K562 (cell line): ENCODE data around the gene VWA8. TPM values are rescaled to one million over a fixed set of nuclear protein-coding genes. Genes with fewer than 3 reads are reported as not detected.
A peak's percentile ranks its signal among the peaks of the same experiment; 100 is the strongest.

Experiments
- ATAC-seq: fragments of 200-7000 bp; cut with Tn5 transposase; 3 replicates; pipeline ENCODE4 v1.9.1; 2020; ENCODE audit warnings: moderate library complexity
- BruUV-seq: library from RNA; stranded (reverse); fragments of 400-500 nt; replicated peaks from 2 replicates; lab custom pipeline; 2021; lab: Mats Ljungman, UMichigan
- CTCF ChIA-PET: fragments of 300-600 bp; formaldehyde crosslinking; extraction: SDS; loops from one replicate; lab custom pipeline; 2021; ENCODE audit warnings: low intra/inter-chr PET ratio; lab: Yijun Ruan, JAX
- POLR2A ChIA-PET: fragments of 300-600, 350-650 bp; sonication (Branson Sonifier 250); formaldehyde crosslinking; extraction: SDS; loops from one replicate; lab custom pipeline; 2021; ENCODE audit warnings: antibody characterized with exemption, inconsistent platforms; lab: Yijun Ruan, JAX
- DNase-seq, 4 experiments: peaks; one replicate each; pipeline versions ENCODE4 v3.0.0 to v3.0.0-alpha.2; 2011 to 2018; ENCODE audit warnings: low spot score in 3 of 4, mixed read lengths in 3 of 4; ENCODE audit errors: extremely low read depth in 1 of 4
- FAIRE-seq: peaks from 2 replicates; lab custom pipeline; 2011; peaks lifted over from hg19 to GRCh38; lab: Jason Lieb, UNC
- H2AFZ ChIP-seq: 2 replicates; pipeline ENCODE4 v1.6.0; 2011; ENCODE audit warnings: low read depth, low read length, control low read depth, inconsistent platforms
- H3K27ac ChIP-seq: fragments of 200-600 bp; 3 replicates; pipeline ENCODE4 v1.8.0; 2011; ENCODE audit warnings: low read depth, mild to moderate bottlenecking, control low read depth, inconsistent platforms, low read length, moderate library complexity, mixed read lengths; ENCODE audit errors: extremely low read depth
- H3K27me3 ChIP-seq, 2 experiments: fragments of 300-600 bp in 1 of 2; 2 replicates in 1 of 2; 3 replicates in 1 of 2; pipeline versions ENCODE4 v1.6.0 to v1.8.0; 2011; ENCODE audit warnings: inconsistent platforms in 2 of 2, low read length in 2 of 2, mild to moderate bottlenecking in 1 of 2, mixed read lengths in 1 of 2, moderate library complexity in 1 of 2; ENCODE audit not compliant: control insufficient read depth in 2 of 2, insufficient read depth in 2 of 2
- H3K36me3 ChIP-seq: fragments of 300-600 bp; 3 replicates; pipeline ENCODE4 v1.8.0; 2011; ENCODE audit warnings: mild to moderate bottlenecking, low read length, inconsistent platforms; ENCODE audit not compliant: control insufficient read depth, insufficient read depth
- H3K4me1 ChIP-seq, 2 experiments: fragments of 200-600 bp in 1 of 2; replicated peaks in 1 of 2; 2 replicates in 1 of 2; 3 replicates in 1 of 2; pipeline versions ENCODE4 v1.5.1 to v1.8.0; 2011; ENCODE audit warnings: inconsistent platforms in 2 of 2, low read length in 2 of 2, mild to moderate bottlenecking in 1 of 2, mixed read lengths in 1 of 2, moderate library complexity in 1 of 2; ENCODE audit not compliant: control insufficient read depth in 2 of 2, insufficient read depth in 2 of 2
- H3K4me2 ChIP-seq: 2 replicates; pipeline ENCODE4 v1.6.1; 2011; ENCODE audit warnings: low read length, control low read depth, inconsistent platforms, mixed read lengths; ENCODE audit not compliant: insufficient read depth
- H3K4me3 ChIP-seq: fragments of 200-600 bp; sonication (generic), shearing (Covaris generic); 2 replicates; pipeline ENCODE4 v1.5.1; 2016; ENCODE audit warnings: control low read depth, inconsistent platforms
- H3K79me2 ChIP-seq: fragments of 200-600 bp; 3 replicates; pipeline ENCODE4 v1.8.0; 2011; ENCODE audit warnings: low read length, inconsistent platforms; ENCODE audit not compliant: control insufficient read depth, insufficient read depth
- H3K9ac ChIP-seq, 2 experiments: 2 replicates each; pipeline versions ENCODE4 v1.6.0 to v1.6.1; 2011; ENCODE audit warnings: low read depth in 2 of 2, low read length in 2 of 2, control low read depth in 1 of 2, inconsistent platforms in 1 of 2, mild to moderate bottlenecking in 1 of 2, mixed read lengths in 1 of 2; ENCODE audit not compliant: insufficient read depth in 1 of 2
- H3K9me1 ChIP-seq: one replicate; pipeline ENCODE4 v1.6.0; 2011; ENCODE audit warnings: inconsistent platforms, mild to moderate bottlenecking, low read length, moderate library complexity; ENCODE audit not compliant: control insufficient read depth, insufficient read depth
- H3K9me3 ChIP-seq: replicated peaks from 2 replicates; pipeline ENCODE4 v1.5.1; 2011; ENCODE audit warnings: low read depth, low read length, inconsistent platforms; ENCODE audit not compliant: control insufficient read depth, insufficient read depth
- H4K20me1 ChIP-seq: replicated peaks from 2 replicates; pipeline ENCODE4 v1.6.1; 2011; ENCODE audit warnings: low read length, inconsistent platforms, mixed read lengths; ENCODE audit not compliant: control insufficient read depth, insufficient read depth
- ARID3B ChIP-seq: fragments of 250-450 bp; sonication (Bioruptor Pico); IDR thresholded peaks from 2 replicates; pipeline ENCODE4 v1.4.0; 2020; ENCODE audit warnings: borderline replicate concordance
- CTCF ChIP-seq, 3 experiments: IDR thresholded peaks in 2 of 3; conservative IDR thresholded peaks in 1 of 3; 2 replicates each; pipeline ENCODE4 v1.5.1; 2011 to 2012; ENCODE audit warnings: low read length in 3 of 3, mild to moderate bottlenecking in 3 of 3, control low read depth in 2 of 3, improper control_type of control experiment in 1 of 3, inconsistent platforms in 1 of 3, low read depth in 1 of 3, mixed read lengths in 1 of 3, moderate library complexity in 1 of 3; ENCODE audit not compliant: insufficient read depth in 2 of 3
- E2F3 ChIP-seq: fragments of 250-450 bp; sonication (Bioruptor Pico); IDR thresholded peaks from 2 replicates; pipeline ENCODE4 v1.4.0; 2020; ENCODE audit warnings: mild to moderate bottlenecking
- ELK1 ChIP-seq: sonication (generic); formaldehyde crosslinking; IDR thresholded peaks from 2 replicates; pipeline ENCODE4 v1.8.1; 2022; ENCODE audit warnings: missing genetic modification reagents
- JUND ChIP-seq, 2 experiments: IDR thresholded peaks; 2 replicates in 1 of 2; 3 replicates in 1 of 2; pipeline ENCODE4 v1.6.1; 2011; ENCODE audit warnings: borderline replicate concordance in 2 of 2, low read depth in 2 of 2, low read length in 2 of 2, improper control_type of control experiment in 1 of 2, missing biosample characterization in 1 of 2, missing genetic modification characterization in 1 of 2, missing genetic modification reagents in 1 of 2
- MAFK ChIP-seq: IDR thresholded peaks from 2 replicates; pipeline ENCODE4 v1.6.1; 2011; ENCODE audit warnings: low read length, improper control_type of control experiment
- NELFE ChIP-seq: IDR thresholded peaks from 2 replicates; pipeline ENCODE4 v1.6.1; 2011; ENCODE audit warnings: mild to moderate bottlenecking; ENCODE audit not compliant: insufficient read depth, insufficient read length
- NFIC ChIP-seq: fragments of 450-650 bp; IDR thresholded peaks from 2 replicates; pipeline ENCODE4 v1.6.1; 2017; ENCODE audit warnings: mild to moderate bottlenecking, inconsistent platforms
- RBM39 ChIP-seq: fragments of 200-400 bp; formaldehyde crosslinking; optimal IDR thresholded peaks from 2 replicates; pipeline ENCODE3; 2018; ENCODE audit warnings: low read depth, low read length
- SOX6 ChIP-seq: fragments of 450-650 bp; IDR thresholded peaks from 2 replicates; pipeline ENCODE4 v1.6.1; 2014; ENCODE audit warnings: mild to moderate bottlenecking
- ZBTB5 ChIP-seq: fragments of 450-650 bp; IDR thresholded peaks from 2 replicates; pipeline ENCODE4 v1.6.1; 2017; ENCODE audit warnings: antibody characterized with exemption
- ZBTB7A ChIP-seq: IDR thresholded peaks from 2 replicates; pipeline ENCODE4 v1.6.1; 2011; ENCODE audit warnings: low read depth, mild to moderate bottlenecking, low read length, moderate library complexity, borderline replicate concordance; ENCODE audit not compliant: control insufficient read depth
- ZNF408 ChIP-seq: fragments of 250-450 bp; sonication (Bioruptor Pico); IDR thresholded peaks from 2 replicates; pipeline ENCODE4 v1.4.0; 2020; ENCODE audit warnings: low read depth, mild to moderate bottlenecking, moderate library complexity
- ZNF586 ChIP-seq: fragments of 450-650 bp; formaldehyde crosslinking; conservative IDR thresholded peaks from 2 replicates; pipeline ENCODE4 v1.4.0; 2020; ENCODE audit warnings: mild to moderate bottlenecking, moderate library complexity
- WGBS: fragments of 100-300 bp; shearing (Covaris generic); methylation state at CpG from one replicate; pipeline ENCODE4 v1.1.6; 2016; ENCODE audit warnings: low coverage, mixed read lengths; ENCODE audit not compliant: insufficient coverage; ENCODE audit errors: missing lambda C conversion rate; 5-methylcytosine and 5-hydroxymethylcytosine counted together
- in situ Hi-C: fragments of 300-500 bp; cut with MboI; formaldehyde crosslinking; loops from 4 replicates; pipeline ENCODE4 v1.15.0; 2018; ENCODE audit warnings: inconsistent platforms, mixed read lengths
- intact Hi-C: fragments of 100-400 bp; cut with micrococcal nuclease; formaldehyde crosslinking; loops from 2 replicates; pipeline ENCODE4 v1.14.2; 2022
- polyA plus RNA-seq, 8 experiments: library from polyadenylated mRNA; depleted of rRNA in 4 of 8; stranded (reverse) in 5 of 8; unstranded in 3 of 8; fragments of >200 nt; fragmentation: Nextera tagmentation in 2 of 8; fragmentation: Illumina TruSeq in 1 of 8; extraction: Ambion mirVana in 2 of 8; extraction: Trizol in 1 of 8; gene quantifications; 2 replicates each; pipeline versions ENCODE4 v1.2.1 to v1.2.3, GENCODE V29; 2011 to 2014; ENCODE audit warnings: inconsistent platforms in 1 of 8, missing spikeins in 1 of 8
- total RNA-seq, 7 experiments: library from RNA; depleted of rRNA in 6 of 7; stranded (reverse); fragments of >200 nt in 6 of 7; fragmentation: Illumina TruSeq in 2 of 7; extraction: Trizol in 2 of 7; gene quantifications; 2 replicates each; pipeline versions ENCODE4 v1.2.1 to v1.2.3, GENCODE V29; 2011 to 2021; ENCODE audit warnings: low replicate concordance in 1 of 7

The VWA8 gene
- total and polyA plus RNA-seq, 9 of the 15 experiments (the other 6 are each of a cell fraction or from before 2014, with no cell fraction given), result 2.1 to 18.5 (median 13.3) TPM

- TF ChIP-seq CTCF (IDR thresholded peaks at IDR 0.05 in 2 of 3, conservative IDR thresholded peaks at IDR 0.05 in 1 of 3; ENCODE audit: insufficient read depth in 2 of 3, low read depth in 1 of 3, low read length in 3 of 3) (0 out of 6 replicates have a peak, but pooled peaks of 1 of the 3 experiments have one; percentile 8), NFIC (peak; percentile 60), MAFK (no peak), ELK1 (CRISPR knock-in tag) (no peak)
Observed at GRCh38 chr13:41658057-41658661, 302.8 kb downstream of the VWA8 start (continued).

- in situ Hi-C loops, result no loop called here
- intact Hi-C loops, result no loop called here
- FAIRE-seq, result no peak
- no peaks in the 10 kb centered on the region for H3K27me3 ChIP-seq
- H2AFZ ChIP-seq, result no peak overlapping the region
- no peak for ATAC-seq
- WGBS, result 95% methylated on average over 4 of the region's 6 CpGs
- no peak overlapping the region for H3K27ac ChIP-seq
- BruUV-seq, result no TSS peak
- no peaks in the 10 kb centered on the region for H3K9me3 ChIP-seq
- no peak for DNase-seq
- no peak overlapping the region for H3K4me2 ChIP-seq
- H3K9me1 ChIP-seq, result no peaks in the 10 kb centered on the region
- H3K79me2 ChIP-seq, result no peaks in the 10 kb centered on the region
- H3K4me3 ChIP-seq, result no peak overlapping the region
- no peaks in the 10 kb centered on the region for H3K4me1 ChIP-seq
- H3K36me3 ChIP-seq, result no peaks in the 10 kb centered on the region; the same call in 2 of the 3 replicates
- ChIA-PET CTCF (no interaction called here), POLR2A (no interaction called here)
- no peak overlapping the region for H3K9ac ChIP-seq
- no peaks in the 10 kb centered on the region for H4K20me1 ChIP-seq
- no peak for TF ChIP-seq ARID3B
- no peak for TF ChIP-seq SOX6
- TF ChIP-seq ZNF408 (CRISPR knock-in tag), result no peak
- TF ChIP-seq ZBTB7A, result no peak
- TF ChIP-seq ZNF586 (CRISPR knock-in tag), result no peak
- TF ChIP-seq RBM39, result no peak
- TF ChIP-seq ZBTB5, result no peak
- TF ChIP-seq JUND (IDR thresholded peaks at IDR 0.05; ENCODE audit: borderline replicate concordance, low read depth, low read length), result no peak
- TF ChIP-seq JUND (tag; IDR thresholded peaks at IDR 0.05; ENCODE audit: borderline replicate concordance, low read depth, low read length), result no peak
- no peak for TF ChIP-seq E2F3 (CRISPR knock-in tag)
- TF ChIP-seq NELFE, result no peak
Observed at GRCh38 chr13:41655997-41656396, 304.9 kb downstream of the VWA8 start.
